CD4-positive, alpha-beta T cell treated with Interleukin-21 for 1 hour (primary cell): Measurements from ENCODE around the gene CTNNA1.
"Not testable (repeated sequence)": the region's sequence is repeated elsewhere in the genome, so short reads cannot be mapped to it uniquely, and the experiment has no call there.

Source experiments
- DNase-seq: peaks from one replicate; pipeline ENCODE4 v3.0.0-alpha.2; 2020

CTNNA1 gene

GRCh38 chr5:138761115-138761514, 7.9 kb downstream of the CTNNA1 start:
- DNase-seq: not testable (repeated sequence)

- DNase-seq: not testable (repeated sequence)
These were observed 8.4 kb downstream of the CTNNA1 start for GRCh38 chr5:138761670-138762069.

- no peak for DNase-seq
These were observed 8.9 kb downstream of the CTNNA1 start for GRCh38 chr5:138762110-138762509.

GRCh38 chr5:138763037-138763778, 10.0 kb downstream of the CTNNA1 start:
- no peak for DNase-seq

GRCh38 chr5:138770291-138770690, 17.1 kb downstream of the CTNNA1 start:
- no peak for DNase-seq

GRCh38 chr5:138770977-138771376, 17.8 kb downstream of the CTNNA1 start:
- DNase-seq: no peak

GRCh38 chr5:138772986-138773594, 19.9 kb downstream of the CTNNA1 start:
- DNase-seq: no peak

GRCh38 chr5:138773624-138774023, 20.4 kb downstream of the CTNNA1 start:
- not testable (repeated sequence) for DNase-seq

- DNase-seq: no peak
These were observed 21.8 kb downstream of the CTNNA1 start for GRCh38 chr5:138775034-138775433.

GRCh38 chr5:138778234-138778633, 25.0 kb downstream of the CTNNA1 start:
- no peak for DNase-seq

GRCh38 chr5:138783976-138784375, 30.8 kb downstream of the CTNNA1 start:
- no peak for DNase-seq

- no peak for DNase-seq
These were observed 31.4 kb downstream of the CTNNA1 start for GRCh38 chr5:138784590-138784989.

GRCh38 chr5:138789771-138790242, 36.6 kb downstream of the CTNNA1 start:
- DNase-seq: peak; percentile 24

GRCh38 chr5:138790684-138791083, 37.5 kb downstream of the CTNNA1 start:
- DNase-seq: no peak

- no peak for DNase-seq
These were observed 39.1 kb downstream of the CTNNA1 start for GRCh38 chr5:138792195-138792790.

- DNase-seq: no peak
These were observed 40.4 kb downstream of the CTNNA1 start for GRCh38 chr5:138793575-138793974.

GRCh38 chr5:138803285-138803684, 50.1 kb downstream of the CTNNA1 start:
- no peak for DNase-seq

- DNase-seq: no peak
These were observed 50.7 kb downstream of the CTNNA1 start for GRCh38 chr5:138803935-138804334.

GRCh38 chr5:138805096-138805495, 51.9 kb downstream of the CTNNA1 start:
- no peak for DNase-seq

GRCh38 chr5:138807182-138807581, 54.0 kb downstream of the CTNNA1 start:
- DNase-seq: peak; percentile 4

GRCh38 chr5:138809391-138809790, 56.2 kb downstream of the CTNNA1 start:
- no peak for DNase-seq

- DNase-seq: not testable (repeated sequence)
These were observed 57.6 kb downstream of the CTNNA1 start for GRCh38 chr5:138810861-138811260.

- no peak for DNase-seq
These were observed 62.3 kb downstream of the CTNNA1 start for GRCh38 chr5:138815529-138815928.

- no peak for DNase-seq
These were observed 64.0 kb downstream of the CTNNA1 start for GRCh38 chr5:138817241-138817640.
